H9 (cell line): ENCODE measurements around the gene XCL2. TPM values are rescaled to one million over a fixed set of nuclear protein-coding genes. Genes with fewer than 3 reads are reported as not detected.

ENCODE experiments used
- DNase-seq: peaks from one replicate; pipeline ENCODE4 v3.0.0-alpha.2; 2017
- H2AFZ ChIP-seq: one replicate; pipeline ENCODE4 v1.6.1; 2013; ENCODE audit warnings: mild to moderate bottlenecking, low read length, control low read depth, moderate library complexity
- H2AK5ac ChIP-seq: 2 replicates; pipeline ENCODE4 v1.6.1; 2013; ENCODE audit warnings: low read length, control low read depth, mixed read lengths; ENCODE audit not compliant: insufficient read length
- H2BK120ac ChIP-seq: one replicate; pipeline ENCODE4 v1.6.1; 2013; ENCODE audit warnings: low read depth, mild to moderate bottlenecking, low read length, control low read depth, inconsistent platforms; ENCODE audit not compliant: poor library complexity, severe bottlenecking
- H2BK12ac ChIP-seq: 2 replicates; pipeline ENCODE4 v1.6.1; 2013; ENCODE audit warnings: low read length, control low read depth, mixed read lengths, low read depth; ENCODE audit not compliant: insufficient read length
- H2BK15ac ChIP-seq: 2 replicates; pipeline ENCODE4 v1.6.1; 2013; ENCODE audit warnings: low read depth, low read length, control low read depth
- H2BK20ac ChIP-seq: one replicate; pipeline ENCODE4 v1.6.1; 2013; ENCODE audit warnings: low read depth, mild to moderate bottlenecking, low read length, control low read depth, inconsistent platforms; ENCODE audit not compliant: poor library complexity, severe bottlenecking
- H2BK5ac ChIP-seq: 2 replicates; pipeline ENCODE4 v1.6.1; 2013; ENCODE audit warnings: low read length, control low read depth, mixed read lengths; ENCODE audit not compliant: insufficient read length
- H3K14ac ChIP-seq: 2 replicates; pipeline ENCODE4 v1.6.1; 2013; ENCODE audit warnings: low read length, control low read depth; ENCODE audit not compliant: insufficient read depth
- H3K18ac ChIP-seq: 2 replicates; pipeline ENCODE4 v1.6.1; 2013; ENCODE audit warnings: low read depth, mild to moderate bottlenecking, mixed read lengths, low read length, control low read depth; ENCODE audit not compliant: insufficient read length
- H3K23ac ChIP-seq: 2 replicates; pipeline ENCODE4 v1.6.1; 2013; ENCODE audit warnings: low read length, control low read depth, mixed read lengths, low read depth; ENCODE audit not compliant: insufficient read length
- H3K23me2 ChIP-seq: 2 replicates; pipeline ENCODE4 v1.6.1; 2013; ENCODE audit warnings: low read depth, mild to moderate bottlenecking, mixed read lengths, low read length, control low read depth; ENCODE audit not compliant: insufficient read length, poor library complexity, severe bottlenecking
- H3K27ac ChIP-seq: 2 replicates; pipeline ENCODE4 v1.5.1; 2013; ENCODE audit warnings: low read length, control low read depth, mixed read lengths, low read depth; ENCODE audit not compliant: insufficient read length
- H3K27me3 ChIP-seq: 2 replicates; pipeline ENCODE4 v1.6.1; 2013; ENCODE audit warnings: low read length, control low read depth, inconsistent platforms; ENCODE audit not compliant: insufficient read depth
- H3K4ac ChIP-seq: 2 replicates; pipeline ENCODE4 v1.6.1; 2013; ENCODE audit warnings: low read depth, mild to moderate bottlenecking, control low read depth, inconsistent platforms, low read length, moderate library complexity
- H3K4me1 ChIP-seq: 2 replicates; pipeline ENCODE4 v1.6.1; 2013; ENCODE audit warnings: low read length, control low read depth, inconsistent platforms; ENCODE audit not compliant: insufficient read depth
- H3K4me2 ChIP-seq: 2 replicates; pipeline ENCODE4 v1.6.1; 2013; ENCODE audit warnings: low read length, control low read depth, mixed read lengths; ENCODE audit not compliant: insufficient read length, insufficient read depth
- H3K56ac ChIP-seq: 2 replicates; pipeline ENCODE4 v1.6.1; 2013; ENCODE audit warnings: low read depth, mild to moderate bottlenecking, mixed read lengths, low read length, control low read depth; ENCODE audit not compliant: insufficient read length
- H3K79me1 ChIP-seq: 2 replicates; pipeline ENCODE4 v1.6.1; 2013; ENCODE audit warnings: low read depth, mild to moderate bottlenecking, moderate library complexity, low read length, control low read depth, inconsistent platforms; ENCODE audit not compliant: insufficient read depth, poor library complexity, severe bottlenecking
- H3K79me2 ChIP-seq: 2 replicates; pipeline ENCODE4 v1.6.1; 2013; ENCODE audit warnings: low read length, control low read depth, inconsistent platforms; ENCODE audit not compliant: insufficient read depth
- H3K9ac ChIP-seq: 2 replicates; pipeline ENCODE4 v1.6.1; 2013; ENCODE audit warnings: low read length, control low read depth, mixed read lengths; ENCODE audit not compliant: insufficient read length; ENCODE audit errors: extremely low read depth
- H3K9me3 ChIP-seq: one replicate; pipeline ENCODE4 v1.6.1; 2013; ENCODE audit warnings: low read depth, low read length, inconsistent platforms; ENCODE audit not compliant: control insufficient read depth
- H3T11ph ChIP-seq: one replicate; pipeline ENCODE4 v1.6.1; 2013; ENCODE audit warnings: mild to moderate bottlenecking, low read length, control low read depth, inconsistent platforms
- H4K20me1 ChIP-seq: one replicate; pipeline ENCODE4 v1.6.1; 2013; ENCODE audit not compliant: control insufficient read depth, insufficient read length, insufficient read depth
- H4K5ac ChIP-seq: 2 replicates; pipeline ENCODE4 v1.6.1; 2013; ENCODE audit warnings: low read depth, mild to moderate bottlenecking, mixed read lengths, low read length, control low read depth; ENCODE audit not compliant: insufficient read length
- H4K8ac ChIP-seq: replicated peaks from 2 replicates; pipeline ENCODE4 v1.6.1; 2013; ENCODE audit warnings: low read length, control low read depth, mixed read lengths, low read depth; ENCODE audit not compliant: insufficient read length
- H4K91ac ChIP-seq: 2 replicates; pipeline ENCODE4 v1.6.1; 2013; ENCODE audit warnings: low read depth, mild to moderate bottlenecking, moderate library complexity, mixed read lengths, low read length, control low read depth; ENCODE audit not compliant: insufficient read length
- H3K27ac Mint-ChIP-seq, 3 experiments: 2 replicates in 2 of 3; 3 replicates in 1 of 3; pipeline ENCODE4 v1.8.0; 2020 to 2021; ENCODE audit warnings: mixed read lengths in 3 of 3, mild to moderate bottlenecking in 1 of 3, moderate library complexity in 1 of 3
- H3K27me3 Mint-ChIP-seq: 2 replicates; pipeline ENCODE4 v1.8.0; 2021; ENCODE audit warnings: low read depth, mild to moderate bottlenecking, moderate library complexity, mixed read lengths
- H3K36me3 Mint-ChIP-seq, 3 experiments: 2 replicates in 2 of 3; 3 replicates in 1 of 3; pipeline ENCODE4 v1.8.0; 2020 to 2021; ENCODE audit warnings: low read depth in 3 of 3, mixed read lengths in 3 of 3; ENCODE audit not compliant: insufficient read depth in 1 of 3
- H3K4me1 Mint-ChIP-seq, 2 experiments: 2 replicates each; pipeline ENCODE4 v1.8.0; 2020; ENCODE audit warnings: mixed read lengths in 2 of 2
- H3K4me3 Mint-ChIP-seq, 2 experiments: 2 replicates in 1 of 2; 3 replicates in 1 of 2; pipeline ENCODE4 v1.8.0; 2020 to 2021; ENCODE audit warnings: mild to moderate bottlenecking in 2 of 2, mixed read lengths in 2 of 2, moderate library complexity in 1 of 2
- H3K9me3 Mint-ChIP-seq, 2 experiments: 2 replicates in 1 of 2; 3 replicates in 1 of 2; pipeline ENCODE4 v1.8.0; 2020; ENCODE audit warnings: mild to moderate bottlenecking in 2 of 2, mixed read lengths in 2 of 2, moderate library complexity in 1 of 2
- WGBS: extraction: QIAGEN DNeasy Blood & Tissue Kit; methylation state at CpG from one replicate; pipeline ENCODE4 v1.1.7; 2013; ENCODE audit warnings: missing lambda C conversion rate, low lambda C conversion rate, mixed read lengths; ENCODE audit not compliant: insufficient read length; ENCODE audit errors: extremely low coverage; 5-methylcytosine and 5-hydroxymethylcytosine counted together
- total RNA-seq: library from RNA; stranded (reverse); gene quantifications from 2 replicates; pipeline ENCODE4 v1.2.1, GENCODE V29; 2021
- TF ChIP-seq, protein P1 (sequence below): fragments of 200-600 bp; sonication (generic); conservative IDR thresholded peaks from 3 replicates; pipeline ENCODE4 v1.8.0; 2021; ENCODE audit warnings: antibody characterized with exemption, mild to moderate bottlenecking

The XCL2 gene
- total RNA-seq, 1 experiment from 2014 or later, result not detected

DNA sequence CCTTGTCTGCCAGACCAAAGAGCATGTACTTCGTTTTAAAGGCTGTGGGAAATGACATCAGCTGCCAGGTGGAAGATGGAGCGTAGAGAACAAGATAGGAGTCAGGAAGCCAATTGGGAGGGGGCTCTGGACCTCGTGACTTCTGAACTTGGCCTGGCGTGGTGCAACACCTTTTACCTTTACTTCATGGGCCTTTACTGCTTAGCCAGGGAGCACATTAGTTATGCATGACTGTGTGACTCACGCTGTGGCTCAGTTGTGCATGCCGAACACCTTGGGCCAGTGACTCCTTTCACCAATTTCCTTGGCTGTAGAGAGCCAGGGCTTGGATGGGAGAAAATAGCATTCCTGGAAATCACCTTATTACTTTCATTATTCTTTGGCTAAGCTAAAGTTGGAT lies 39.8 kb upstream of the XCL2 start:
- H3K9ac ChIP-seq, result no peak overlapping the region
- no peak overlapping the region for H3K4me2 ChIP-seq
- H2AK5ac ChIP-seq, result no peak overlapping the region
- H3K56ac ChIP-seq, result no peak overlapping the region
- no peak overlapping the region for H3K14ac ChIP-seq
- Mint-ChIP-seq H3K27me3 (no peaks in the 10 kb centered on the region), H3K4me1 (peaks cover 3 to 8% of the 10 kb centered on the region in 2 experiments; a peak in 3 of 4 replicates), H3K9me3 (no peaks in the 10 kb centered on the region; a peak in 1 of 5 replicates), H3K36me3 (no peaks in the 10 kb centered on the region; a peak in 1 of 7 replicates), H3K4me3 (no peak overlapping the region), H3K27ac (no peak overlapping the region)
- TF ChIP-seq, protein P1, sequence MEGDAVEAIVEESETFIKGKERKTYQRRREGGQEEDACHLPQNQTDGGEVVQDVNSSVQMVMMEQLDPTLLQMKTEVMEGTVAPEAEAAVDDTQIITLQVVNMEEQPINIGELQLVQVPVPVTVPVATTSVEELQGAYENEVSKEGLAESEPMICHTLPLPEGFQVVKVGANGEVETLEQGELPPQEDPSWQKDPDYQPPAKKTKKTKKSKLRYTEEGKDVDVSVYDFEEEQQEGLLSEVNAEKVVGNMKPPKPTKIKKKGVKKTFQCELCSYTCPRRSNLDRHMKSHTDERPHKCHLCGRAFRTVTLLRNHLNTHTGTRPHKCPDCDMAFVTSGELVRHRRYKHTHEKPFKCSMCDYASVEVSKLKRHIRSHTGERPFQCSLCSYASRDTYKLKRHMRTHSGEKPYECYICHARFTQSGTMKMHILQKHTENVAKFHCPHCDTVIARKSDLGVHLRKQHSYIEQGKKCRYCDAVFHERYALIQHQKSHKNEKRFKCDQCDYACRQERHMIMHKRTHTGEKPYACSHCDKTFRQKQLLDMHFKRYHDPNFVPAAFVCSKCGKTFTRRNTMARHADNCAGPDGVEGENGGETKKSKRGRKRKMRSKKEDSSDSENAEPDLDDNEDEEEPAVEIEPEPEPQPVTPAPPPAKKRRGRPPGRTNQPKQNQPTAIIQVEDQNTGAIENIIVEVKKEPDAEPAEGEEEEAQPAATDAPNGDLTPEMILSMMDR, result no peak
- H3K79me2 ChIP-seq, result no peaks in the 10 kb centered on the region
- H2BK15ac ChIP-seq, result no peak overlapping the region
- no peak overlapping the region for H4K91ac ChIP-seq
- H3K23ac ChIP-seq, result no peak overlapping the region
- H4K8ac ChIP-seq, result no peak overlapping the region
- no peak overlapping the region for H2AFZ ChIP-seq
- H3T11ph ChIP-seq, result no peak overlapping the region
- no peaks in the 10 kb centered on the region for H4K20me1 ChIP-seq
- H3K79me1 ChIP-seq, result no peaks in the 10 kb centered on the region
- no peaks in the 10 kb centered on the region for H3K9me3 ChIP-seq
- no peaks in the 10 kb centered on the region for H3K23me2 ChIP-seq
- H2BK12ac ChIP-seq, result no peak overlapping the region
- no peak overlapping the region for H4K5ac ChIP-seq
- H2BK20ac ChIP-seq, result no peak overlapping the region
- H3K18ac ChIP-seq, result no peak overlapping the region
- no peak overlapping the region for H2BK5ac ChIP-seq
- WGBS, result no CpG with 5 or more reads among the region's 6 CpGs
- H2BK120ac ChIP-seq, result no peak overlapping the region
- H3K27me3 ChIP-seq, result no peaks in the 10 kb centered on the region
- H3K27ac ChIP-seq, result no peak overlapping the region
- H3K4ac ChIP-seq, result no peak overlapping the region
- no peak for DNase-seq
- no peaks in the 10 kb centered on the region; the same call in 1 of the 2 replicates for H3K4me1 ChIP-seq
